Esophagus squamous epithelium (tissue), 4 donors: ENCODE measurements around the gene DNAH11.

Experiments used
- POLR2A ChIP-seq, 4 donors: fragments of 450-650 bp; IDR thresholded peaks; one replicate each; pipeline ENCODE4 v1.6.1; 2017; ENCODE audit warnings: antibody characterized with exemption in 4 of 4, mild to moderate bottlenecking in 4 of 4, moderate library complexity in 3 of 4
- TF ChIP-seq, protein P1 (sequence below), 6 experiments: fragments of 450-650 bp in 4 of 6; fragments of 200-600 bp in 2 of 6; sonication (generic) in 2 of 6; IDR thresholded peaks; one replicate each; pipeline ENCODE4 v1.5.1; 2016 to 2019; ENCODE audit warnings: antibody characterized with exemption in 6 of 6, mild to moderate bottlenecking in 4 of 6, moderate library complexity in 4 of 6

- TF ChIP-seq, protein P1, sequence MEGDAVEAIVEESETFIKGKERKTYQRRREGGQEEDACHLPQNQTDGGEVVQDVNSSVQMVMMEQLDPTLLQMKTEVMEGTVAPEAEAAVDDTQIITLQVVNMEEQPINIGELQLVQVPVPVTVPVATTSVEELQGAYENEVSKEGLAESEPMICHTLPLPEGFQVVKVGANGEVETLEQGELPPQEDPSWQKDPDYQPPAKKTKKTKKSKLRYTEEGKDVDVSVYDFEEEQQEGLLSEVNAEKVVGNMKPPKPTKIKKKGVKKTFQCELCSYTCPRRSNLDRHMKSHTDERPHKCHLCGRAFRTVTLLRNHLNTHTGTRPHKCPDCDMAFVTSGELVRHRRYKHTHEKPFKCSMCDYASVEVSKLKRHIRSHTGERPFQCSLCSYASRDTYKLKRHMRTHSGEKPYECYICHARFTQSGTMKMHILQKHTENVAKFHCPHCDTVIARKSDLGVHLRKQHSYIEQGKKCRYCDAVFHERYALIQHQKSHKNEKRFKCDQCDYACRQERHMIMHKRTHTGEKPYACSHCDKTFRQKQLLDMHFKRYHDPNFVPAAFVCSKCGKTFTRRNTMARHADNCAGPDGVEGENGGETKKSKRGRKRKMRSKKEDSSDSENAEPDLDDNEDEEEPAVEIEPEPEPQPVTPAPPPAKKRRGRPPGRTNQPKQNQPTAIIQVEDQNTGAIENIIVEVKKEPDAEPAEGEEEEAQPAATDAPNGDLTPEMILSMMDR (IDR thresholded peaks at IDR 0.05) = no peak
- no peak for TF ChIP-seq POLR2A (IDR thresholded peaks at IDR 0.05)
Observed at GRCh38 chr7:21918216-21918615, 375.4 kb downstream of the DNAH11 start.
